ENCODE measurements around the gene MAB21L3. TPM values are rescaled to one million over a fixed set of nuclear protein-coding genes. Genes with fewer than 3 reads are reported as not detected.

MAB21L3 gene
- total RNA-seq, 3 donors from 2014 or later, result 1.7 to 6.4 (median 4.7) TPM

DNA sequence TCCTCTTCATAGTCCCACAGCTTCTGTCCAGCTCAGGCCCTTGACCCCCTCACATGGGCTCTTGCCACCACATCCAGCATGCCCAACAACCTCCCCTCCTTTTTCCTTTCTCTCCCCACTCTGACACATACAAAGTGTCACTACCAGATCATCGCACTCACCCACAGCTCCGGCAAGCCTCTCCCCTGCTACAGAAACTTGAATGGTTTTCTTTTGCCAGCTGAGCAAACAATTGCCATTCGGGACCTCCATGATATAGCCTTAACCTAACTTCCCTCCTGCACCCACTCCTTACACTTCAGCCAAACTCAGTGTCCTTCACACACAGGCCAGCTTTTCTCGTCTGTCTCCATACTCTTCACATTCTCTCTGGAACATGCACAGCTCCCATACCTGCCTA is 43.3 kb downstream of the MAB21L3 start:
- Histone ChIP-seq H3K4me1 (ENCODE audit: low read depth) (peaks cover 20% of the 10 kb centered on the region), H3K4me3 (no peak overlapping the region), H3K36me3 (ENCODE audit: low read depth) (no peaks in the 10 kb centered on the region), H3K9me3 (no peaks in the 10 kb centered on the region)
- intact Hi-C loops (cut with DNase I, micrococcal nuclease), result no loop called here
- no peak for ATAC-seq
- TF ChIP-seq, protein P1, sequence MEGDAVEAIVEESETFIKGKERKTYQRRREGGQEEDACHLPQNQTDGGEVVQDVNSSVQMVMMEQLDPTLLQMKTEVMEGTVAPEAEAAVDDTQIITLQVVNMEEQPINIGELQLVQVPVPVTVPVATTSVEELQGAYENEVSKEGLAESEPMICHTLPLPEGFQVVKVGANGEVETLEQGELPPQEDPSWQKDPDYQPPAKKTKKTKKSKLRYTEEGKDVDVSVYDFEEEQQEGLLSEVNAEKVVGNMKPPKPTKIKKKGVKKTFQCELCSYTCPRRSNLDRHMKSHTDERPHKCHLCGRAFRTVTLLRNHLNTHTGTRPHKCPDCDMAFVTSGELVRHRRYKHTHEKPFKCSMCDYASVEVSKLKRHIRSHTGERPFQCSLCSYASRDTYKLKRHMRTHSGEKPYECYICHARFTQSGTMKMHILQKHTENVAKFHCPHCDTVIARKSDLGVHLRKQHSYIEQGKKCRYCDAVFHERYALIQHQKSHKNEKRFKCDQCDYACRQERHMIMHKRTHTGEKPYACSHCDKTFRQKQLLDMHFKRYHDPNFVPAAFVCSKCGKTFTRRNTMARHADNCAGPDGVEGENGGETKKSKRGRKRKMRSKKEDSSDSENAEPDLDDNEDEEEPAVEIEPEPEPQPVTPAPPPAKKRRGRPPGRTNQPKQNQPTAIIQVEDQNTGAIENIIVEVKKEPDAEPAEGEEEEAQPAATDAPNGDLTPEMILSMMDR (IDR thresholded peaks at IDR 0.05), result no peak
- no peak for DNase-seq

DNA sequence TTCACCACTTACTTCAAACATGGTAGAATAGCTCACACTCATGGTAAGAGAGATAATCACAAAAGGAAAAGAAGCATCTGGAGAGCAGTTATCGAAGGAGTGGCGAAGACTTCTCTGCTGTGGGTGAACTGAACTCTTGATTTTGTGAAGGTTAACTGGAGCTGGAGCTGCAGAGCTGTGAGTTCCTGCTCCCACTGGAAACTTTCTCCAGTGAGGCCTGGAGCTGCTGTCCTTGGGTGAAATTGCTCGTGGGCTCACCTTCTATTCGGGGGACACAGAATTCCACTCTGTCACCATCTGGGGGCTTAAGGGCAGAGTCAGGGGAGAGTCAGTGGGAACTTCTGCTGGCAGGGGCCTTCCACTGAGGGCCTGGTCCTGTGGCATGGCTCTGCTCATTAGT is 45.9 kb downstream of the MAB21L3 start:
- intact Hi-C loops (cut with DNase I, micrococcal nuclease), result no loop called here
- Histone ChIP-seq H3K36me3 (ENCODE audit: low read depth) (no peaks in the 10 kb centered on the region), H3K4me3 (no peak overlapping the region), H3K9me3 (no peaks in the 10 kb centered on the region), H3K4me1 (ENCODE audit: low read depth) (peaks cover 12% of the 10 kb centered on the region)
- TF ChIP-seq, protein P1 (IDR thresholded peaks at IDR 0.05), result no peak
- no peak for ATAC-seq
- DNase-seq, result no peak

DNA sequence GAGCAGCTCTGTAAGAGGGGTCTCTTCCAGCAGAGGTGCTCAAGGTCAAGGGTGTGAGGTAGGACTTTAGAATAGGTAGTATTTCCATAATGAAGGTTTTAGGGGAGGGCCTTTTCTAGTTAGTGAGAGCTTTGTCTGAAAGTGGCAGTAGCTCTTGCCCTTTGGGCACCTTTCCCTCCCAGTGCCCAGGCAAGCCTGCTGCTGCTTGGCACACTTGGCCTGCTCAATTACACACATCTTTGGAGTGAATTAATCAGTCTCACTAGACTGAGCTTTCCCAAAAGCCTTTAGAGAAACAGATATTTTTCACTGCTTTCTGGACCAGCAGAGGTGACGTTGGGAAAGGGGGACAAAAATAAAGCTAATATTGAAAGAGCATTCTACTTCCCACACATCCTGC is 48.0 kb downstream of the MAB21L3 start:
- DNase-seq (no peak), ATAC-seq (no peak)
- Histone ChIP-seq H3K4me3 (no peak overlapping the region), H3K4me1 (ENCODE audit: low read depth) (no peaks in the 10 kb centered on the region), H3K9me3 (no peaks in the 10 kb centered on the region), H3K36me3 (ENCODE audit: low read depth) (no peaks in the 10 kb centered on the region)
- intact Hi-C loops (cut with DNase I, micrococcal nuclease), result no loop called here
- TF ChIP-seq, protein P1 (IDR thresholded peaks at IDR 0.05), result no peak

DNA sequence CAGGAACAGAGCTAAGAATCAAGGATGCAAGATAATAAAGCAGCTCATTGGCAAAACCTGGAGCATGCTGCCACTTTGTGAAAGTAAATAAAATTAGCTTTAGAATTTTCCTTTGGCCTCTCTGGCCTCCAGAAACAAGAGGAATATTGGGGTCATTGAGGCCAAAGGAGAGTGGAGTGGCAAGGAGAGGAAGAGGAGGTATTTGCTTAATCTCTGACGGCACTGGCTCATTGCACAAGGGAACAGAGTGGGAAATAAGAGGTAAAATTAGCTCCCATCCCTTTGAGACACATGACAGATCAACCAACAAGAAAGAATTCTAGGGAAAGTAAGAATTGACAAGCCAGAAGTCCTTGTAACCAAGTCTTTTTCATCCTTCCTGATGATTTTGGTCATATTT is 48.4 kb downstream of the MAB21L3 start:
- TF ChIP-seq, protein P1 (IDR thresholded peaks at IDR 0.05), result no peak
- H3K9me3 ChIP-seq, result no peaks in the 10 kb centered on the region
- no peak for DNase-seq
- no peaks in the 10 kb centered on the region for H3K36me3 ChIP-seq (ENCODE audit: low read depth)
- no peak overlapping the region for H3K4me3 ChIP-seq
- intact Hi-C loops (cut with DNase I, micrococcal nuclease), result no loop called here
- ATAC-seq, result no peak
- no peaks in the 10 kb centered on the region for H3K4me1 ChIP-seq (ENCODE audit: low read depth)

DNA sequence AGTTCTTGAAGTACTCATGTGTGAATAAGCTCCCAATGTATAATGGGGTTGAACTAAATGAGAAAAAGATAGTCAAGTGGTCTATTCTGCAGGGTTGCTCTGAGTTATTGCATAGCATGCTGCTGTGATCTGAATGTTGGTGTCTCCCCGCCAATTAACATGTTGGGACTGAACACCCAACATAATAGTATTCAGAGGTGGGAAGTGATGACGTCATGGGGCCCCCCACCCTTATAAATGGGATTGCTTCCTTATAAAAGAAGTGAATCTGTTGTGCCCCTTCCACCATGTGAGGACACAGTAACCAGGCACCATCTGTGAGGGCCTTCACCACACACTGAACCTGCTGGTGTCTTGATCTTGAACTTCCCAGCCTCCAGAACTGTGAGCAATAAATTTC is 50.2 kb downstream of the MAB21L3 start:
- H3K36me3 ChIP-seq (ENCODE audit: low read depth), result no peaks in the 10 kb centered on the region
- no peaks in the 10 kb centered on the region for H3K9me3 ChIP-seq
- no peaks in the 10 kb centered on the region for H3K4me1 ChIP-seq (ENCODE audit: low read depth)
- intact Hi-C loops (cut with DNase I, micrococcal nuclease), result no loop called here
- TF ChIP-seq, protein P1 (IDR thresholded peaks at IDR 0.05), result no peak
- ATAC-seq, result no peak
- H3K4me3 ChIP-seq, result no peak overlapping the region
- DNase-seq, result no peak

DNA sequence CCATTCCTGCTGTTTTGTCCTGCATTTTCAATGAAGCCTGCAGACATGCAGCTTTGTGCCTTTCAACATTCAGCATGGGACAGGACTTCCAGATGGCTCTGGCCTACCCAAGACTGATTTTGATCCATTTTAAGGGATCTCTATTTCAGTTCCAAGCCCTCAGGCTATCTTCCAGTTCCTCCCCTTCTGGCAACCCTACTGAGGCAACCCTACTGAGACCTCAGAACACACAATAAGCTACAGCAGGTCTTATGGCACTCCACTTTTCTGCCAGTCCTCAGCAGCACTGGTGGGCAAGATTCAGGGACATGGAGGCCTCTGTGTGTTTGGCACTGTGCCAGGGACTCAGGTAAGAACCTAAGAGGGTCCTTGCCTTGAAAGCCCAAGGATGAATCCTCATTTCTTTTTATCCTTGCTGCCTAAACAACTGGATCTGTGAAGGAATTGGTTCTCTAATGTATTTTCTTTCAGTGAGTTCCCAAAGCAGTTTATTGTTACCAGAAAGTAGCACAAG is 50.7 kb downstream of the MAB21L3 start:
- intact Hi-C loops (cut with DNase I, micrococcal nuclease), result no loop called here
- DNase-seq, result no peak
- no peaks in the 10 kb centered on the region for H3K36me3 ChIP-seq (ENCODE audit: low read depth)

More for the DNA sequence above, 50.7 kb downstream of the MAB21L3 start:
- Histone ChIP-seq H3K9me3 (no peaks in the 10 kb centered on the region), H3K4me1 (ENCODE audit: low read depth) (no peaks in the 10 kb centered on the region), H3K4me3 (no peak overlapping the region)
- ATAC-seq, result no peak
- TF ChIP-seq, protein P1 (IDR thresholded peaks at IDR 0.05), result no peak

Data from mucosa of descending colon (tissue), 3 donors.